ENCODE measurements around the gene HAUS7.

DNA sequence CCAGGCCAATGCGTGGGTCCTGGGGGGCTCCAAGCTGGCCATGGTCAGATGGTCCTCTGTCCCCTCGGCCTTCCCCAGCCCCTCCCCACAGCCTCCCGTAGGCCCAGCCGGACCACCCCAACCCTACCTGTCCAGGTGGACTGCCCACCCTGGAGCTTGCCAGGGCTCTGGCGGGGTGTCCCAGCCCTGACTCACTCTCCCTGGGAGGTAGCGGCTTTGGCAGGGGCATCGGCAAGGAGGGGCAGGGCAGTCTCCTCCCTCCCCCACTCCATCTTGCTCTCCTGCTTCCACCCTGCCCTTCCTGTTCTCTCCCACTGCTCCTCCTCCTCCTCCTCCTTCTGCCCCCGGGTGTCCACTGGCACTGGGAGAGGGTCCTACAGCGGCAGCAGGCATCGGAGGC, 31.8 kb upstream of the HAUS7 start:
- TF ChIP-seq SIN3A (IDR thresholded peaks at IDR 0.05; ENCODE audit: low read depth): no peak
- TF ChIP-seq YY1 (IDR thresholded peaks at IDR 0.05; ENCODE audit: extremely low read depth, insufficient replicate concordance, low read depth, low read length): no peak
- no peak for TF ChIP-seq CTCF (IDR thresholded peaks at IDR 0.05 in 2 of 3, conservative IDR thresholded peaks at IDR 0.05 in 1 of 3; ENCODE audit: borderline replicate concordance in 1 of 3, insufficient read depth in 1 of 3, low read depth in 2 of 3, low read length in 2 of 3)
- no peak for TF ChIP-seq EGR1 (IDR thresholded peaks at IDR 0.05; ENCODE audit: low read depth)
- TF ChIP-seq ZFX (IDR thresholded peaks at IDR 0.05): no peak

Data from HCT116 (cell line).